ENCODE data around the gene MAMDC2. TPM values are rescaled to one million over a fixed set of nuclear protein-coding genes. Genes with fewer than 3 reads are reported as not detected.
A peak's percentile ranks its signal among the peaks of the same experiment; 100 is the strongest.

MAMDC2 gene
- total RNA-seq, 6 experiments from 2014 or later = 4.0 to 16.6 (median 13.9) TPM

GRCh38 chr9:70111042-70111602, 67.5 kb downstream of the MAMDC2 start:
- TF ChIP-seq CTCF (IDR thresholded peaks at IDR 0.05) = peak; percentile 98
- no peaks in the 10 kb centered on the region for H3K9me3 Mint-ChIP-seq
- peak overlapping the region; percentile 40 for H3K27ac Mint-ChIP-seq
- DNase-seq = peak; percentile 63
- H3K4me1 Mint-ChIP-seq (ENCODE audit: low read depth) = peaks cover 57% of the 10 kb centered on the region
- no peaks in the 10 kb centered on the region; the same call in 1 of the 2 replicates for H3K27me3 Mint-ChIP-seq (ENCODE audit: insufficient read depth)
- no peaks in the 10 kb centered on the region for H3K36me3 Mint-ChIP-seq (ENCODE audit: low read depth)
- H3K4me3 Mint-ChIP-seq = no peak overlapping the region

- Mint-ChIP-seq H3K4me1 (ENCODE audit: low read depth) (peaks cover 64% of the 10 kb centered on the region), H3K27ac (peak overlapping the region; percentile 40), H3K27me3 (ENCODE audit: insufficient read depth) (no peaks in the 10 kb centered on the region; the same call in 1 of the 2 replicates), H3K36me3 (ENCODE audit: low read depth) (no peaks in the 10 kb centered on the region), H3K4me3 (no peak overlapping the region), H3K9me3 (no peaks in the 10 kb centered on the region)
- no peak for TF ChIP-seq CTCF (IDR thresholded peaks at IDR 0.05)
- no peak for DNase-seq
Measured at GRCh38 chr9:70111641-70112236, 68.1 kb downstream of the MAMDC2 start.

- Mint-ChIP-seq H3K4me3 (no peak overlapping the region), H3K9me3 (no peaks in the 10 kb centered on the region), H3K27me3 (ENCODE audit: insufficient read depth) (no peaks in the 10 kb centered on the region; the same call in 1 of the 2 replicates), H3K27ac (peak overlapping the region; percentile 44; the same call in 1 of the 2 replicates), H3K4me1 (ENCODE audit: low read depth) (peaks cover 76% of the 10 kb centered on the region), H3K36me3 (ENCODE audit: low read depth) (peaks cover 4% of the 10 kb centered on the region; the same call in 1 of the 2 replicates)
- DNase-seq = no peak
- no peak for TF ChIP-seq CTCF (IDR thresholded peaks at IDR 0.05)
Measured at GRCh38 chr9:70112981-70113380, 69.3 kb downstream of the MAMDC2 start.

DNA sequence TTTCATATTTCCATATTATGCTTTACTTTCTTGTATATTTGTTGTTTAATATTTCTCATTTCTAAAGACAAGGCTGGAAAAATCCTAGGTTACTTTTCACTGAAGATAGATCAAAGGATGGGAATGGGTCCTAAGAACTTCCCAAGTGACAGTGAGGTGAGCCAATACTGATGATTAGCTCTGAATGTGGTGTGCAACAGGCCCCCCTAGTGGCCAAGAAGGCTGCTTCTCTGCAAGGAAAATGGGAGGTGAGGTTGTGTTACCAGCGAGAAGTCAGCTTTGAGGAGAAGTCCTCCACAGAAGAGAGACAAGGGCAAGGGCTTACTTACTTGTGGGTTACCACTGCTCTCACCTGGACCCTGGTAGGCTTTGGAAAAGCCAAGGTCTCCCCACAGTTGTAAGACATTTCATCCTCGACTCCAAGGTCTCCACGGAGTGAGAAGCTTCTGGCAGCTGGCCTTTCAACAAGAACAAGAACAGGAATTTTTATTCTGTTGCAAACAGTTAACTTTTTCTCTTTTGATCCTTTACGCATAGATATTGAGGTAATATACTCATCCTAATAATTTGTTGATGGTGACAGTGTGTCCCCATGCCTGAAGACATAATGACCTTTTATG, 69.9 kb downstream of the MAMDC2 start:
- H3K4me1 Mint-ChIP-seq (ENCODE audit: low read depth) = peaks cover 81% of the 10 kb centered on the region
- no peak overlapping the region for H3K4me3 Mint-ChIP-seq
- no peaks in the 10 kb centered on the region for H3K9me3 Mint-ChIP-seq
- peaks cover 4% of the 10 kb centered on the region; the same call in 1 of the 2 replicates for H3K36me3 Mint-ChIP-seq (ENCODE audit: low read depth)
- no peaks in the 10 kb centered on the region for H3K27me3 Mint-ChIP-seq (ENCODE audit: insufficient read depth)
- no peak overlapping the region for H3K27ac Mint-ChIP-seq
- DNase-seq = peak; percentile 56
- TF ChIP-seq CTCF (IDR thresholded peaks at IDR 0.05) = peak; percentile 95

DNA sequence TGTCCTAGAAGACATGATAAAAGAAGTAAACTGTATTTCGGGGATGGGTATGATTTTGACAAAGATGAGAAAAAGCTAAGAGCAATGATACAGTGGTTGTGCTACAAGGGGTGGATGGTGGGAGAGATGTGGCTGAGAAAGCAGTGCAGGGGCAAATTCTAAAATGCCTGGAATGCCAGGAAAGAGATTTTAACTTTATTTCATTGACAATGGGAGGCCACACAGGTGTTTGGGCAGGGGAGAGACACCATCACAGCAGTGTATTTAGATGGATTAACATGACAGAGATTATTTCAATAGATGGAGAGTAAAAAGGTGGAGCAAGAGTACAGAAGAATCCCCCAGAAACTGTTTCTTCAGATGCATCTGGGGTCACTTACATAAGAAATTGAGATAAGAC, 71.2 kb downstream of the MAMDC2 start:
- no peaks in the 10 kb centered on the region for H3K9me3 Mint-ChIP-seq

More for the DNA sequence above, 71.2 kb downstream of the MAMDC2 start:
- H3K36me3 Mint-ChIP-seq (ENCODE audit: low read depth) = peaks cover 4% of the 10 kb centered on the region; the same call in 1 of the 2 replicates
- H3K27me3 Mint-ChIP-seq (ENCODE audit: insufficient read depth) = no peaks in the 10 kb centered on the region
- no peak overlapping the region for H3K4me3 Mint-ChIP-seq
- no peak for DNase-seq
- peaks cover 95% of the 10 kb centered on the region for H3K4me1 Mint-ChIP-seq (ENCODE audit: low read depth)
- no peak for TF ChIP-seq CTCF (IDR thresholded peaks at IDR 0.05)
- H3K27ac Mint-ChIP-seq = no peak overlapping the region
